Spleen (tissue), 7 donors: ENCODE measurements around the gene PCMTD2.
A peak's percentile ranks its signal among the peaks of the same experiment; 100 is the strongest.

ENCODE experiments used
- CTCF ChIP-seq, 11 experiments: fragments of 200-600 bp in 7 of 11; fragments of 450-650 bp in 4 of 11; sonication (generic) in 4 of 11; IDR thresholded peaks in 8 of 11; conservative IDR thresholded peaks in 3 of 11; 1 replicate in 7 of 11; 2 replicates in 4 of 11; pipeline versions ENCODE4 v1.4.0 to v1.8.0; 2016 to 2021; ENCODE audit warnings: antibody characterized with exemption in 11 of 11, inconsistent platforms in 4 of 11, mild to moderate bottlenecking in 1 of 11
- POLR2A ChIP-seq, 3 donors: fragments of 450-650 bp; IDR thresholded peaks; one replicate each; pipeline ENCODE4 v1.5.1; 2017; ENCODE audit warnings: antibody characterized with exemption in 3 of 3, mild to moderate bottlenecking in 1 of 3
- donor health status: DM: no; HTN: no; CAD: no; lungs with moderate emphysema.
- donor health status: DM: no; HTN: no; CAD: no.
- donor health status: DM: no; HTN: no; CAD: no.

DNA sequence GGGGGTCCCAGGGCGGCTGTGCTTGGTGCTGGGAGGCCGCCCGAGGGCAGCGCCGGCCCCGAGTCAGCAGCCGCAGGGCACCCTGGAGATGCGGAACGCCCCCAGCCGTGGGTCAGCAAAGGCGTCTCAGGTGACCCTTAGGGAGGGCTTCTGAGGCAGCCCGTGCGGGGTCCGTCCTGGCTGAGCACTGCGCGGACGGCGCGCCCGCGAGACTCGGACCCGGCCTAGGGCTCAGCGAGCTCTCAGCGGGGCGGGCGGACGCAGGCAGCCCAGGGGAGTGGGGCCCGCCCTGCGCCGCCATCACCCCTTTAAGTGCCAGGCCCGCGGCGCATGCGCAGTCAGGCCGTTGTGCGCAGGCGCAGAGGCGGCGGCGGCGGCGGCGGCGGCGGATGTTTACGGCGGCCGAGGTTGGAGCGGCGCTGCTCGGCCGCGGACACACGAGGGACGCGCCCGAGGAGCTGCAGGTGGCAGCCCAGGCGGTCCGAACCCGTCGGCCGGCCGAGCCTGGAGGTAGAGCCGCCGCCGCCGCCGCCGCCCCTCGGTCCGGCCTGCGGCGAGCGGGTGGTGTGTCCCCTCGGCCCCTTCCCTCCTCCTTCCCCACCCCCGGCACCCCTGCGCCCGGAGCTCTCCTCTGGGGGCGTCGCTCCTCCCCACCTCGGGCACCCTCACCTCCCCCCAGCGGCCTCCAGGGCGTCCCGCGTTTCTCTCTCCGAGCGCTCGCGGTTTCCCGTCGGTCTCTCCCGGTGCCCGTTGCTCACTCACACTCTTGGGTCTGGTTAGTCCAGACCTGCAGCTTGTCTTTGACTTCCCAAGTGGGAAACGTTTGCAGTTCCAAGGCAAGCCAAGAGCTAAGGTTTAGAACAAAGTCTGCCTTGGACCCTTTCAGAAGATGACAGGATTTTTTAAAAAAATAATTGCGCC, at the start of gene PCMTD2:
- peak in 4 of 11 experiments; percentile 8 to 30 (median 17) for TF ChIP-seq CTCF (IDR thresholded peaks at IDR 0.05 in 8 of 11, conservative IDR thresholded peaks at IDR 0.05 in 3 of 11)
- TF ChIP-seq POLR2A (IDR thresholded peaks at IDR 0.05): peak in 1 of 3 donors; percentile 50
